K562 (cell line): ENCODE results near the gene KBTBD2. TPM values are rescaled to one million over a fixed set of nuclear protein-coding genes. Genes with fewer than 3 reads are reported as not detected.
A peak's percentile ranks its signal among the peaks of the same experiment; 100 is the strongest.

Experiments used
- BACH1 ChIP-seq: fragments of 200-800 bp; sonication (Bioruptor generic); IDR thresholded peaks from 2 replicates; pipeline ENCODE4 v1.6.1; 2016; ENCODE audit warnings: missing genetic modification characterization, missing compliant biosample characterization
- BCOR ChIP-seq: fragments of 450-650 bp; IDR thresholded peaks from 2 replicates; pipeline ENCODE4 v1.6.1; 2016
- CAMTA2 ChIP-seq: fragments of 250-450 bp; sonication (Bioruptor Pico); conservative IDR thresholded peaks from 2 replicates; pipeline ENCODE4 v1.5.1; 2022
- CCNT2 ChIP-seq: IDR thresholded peaks from 2 replicates; pipeline ENCODE4 v1.6.1; 2011; ENCODE audit warnings: borderline replicate concordance, low read depth, mild to moderate bottlenecking, moderate library complexity, mixed read lengths, low read length; ENCODE audit not compliant: insufficient read length; ENCODE audit errors: extremely low read depth
- CTCFL ChIP-seq: IDR thresholded peaks from 2 replicates; pipeline ENCODE4 v1.6.1; 2011; ENCODE audit warnings: borderline replicate concordance, low read depth, mild to moderate bottlenecking, moderate library complexity, low read length; ENCODE audit not compliant: insufficient read depth, poor library complexity, severe bottlenecking
- CXXC5 ChIP-seq: fragments of 250-450 bp; sonication (Bioruptor Pico); IDR thresholded peaks from 2 replicates; pipeline ENCODE4 v1.8.0; 2022; ENCODE audit warnings: inconsistent platforms, mild to moderate bottlenecking, moderate library complexity
- DDX20 ChIP-seq: fragments of 450-650 bp; IDR thresholded peaks from 2 replicates; pipeline ENCODE4 v1.6.1; 2016; ENCODE audit warnings: missing genetic modification characterization, low read depth, mild to moderate bottlenecking, missing compliant biosample characterization, moderate library complexity
- EP400 ChIP-seq: fragments of 450-650 bp; IDR thresholded peaks from 2 replicates; pipeline ENCODE4 v1.6.1; 2017; ENCODE audit warnings: antibody characterized with exemption, mild to moderate bottlenecking, moderate library complexity
- ESRRB ChIP-seq: fragments of 250-450 bp; sonication (Bioruptor Pico); IDR thresholded peaks from 2 replicates; pipeline ENCODE4 v1.5.0; 2020; ENCODE audit warnings: mild to moderate bottlenecking, moderate library complexity, borderline replicate concordance
- FIP1L1 ChIP-seq: fragments of 200-400 bp; formaldehyde crosslinking; IDR thresholded peaks from 2 replicates; pipeline ENCODE4 v1.6.1; 2018; ENCODE audit warnings: mild to moderate bottlenecking, low read depth, low read length; ENCODE audit not compliant: poor library complexity, severe bottlenecking
- FOXO4 ChIP-seq: fragments of 450-650 bp; formaldehyde crosslinking; IDR thresholded peaks from 2 replicates; pipeline ENCODE4 v1.4.0; 2020; ENCODE audit warnings: mild to moderate bottlenecking, moderate library complexity
- GABPB1 ChIP-seq: sonication (generic); formaldehyde crosslinking; IDR thresholded peaks from 2 replicates; pipeline ENCODE4 v1.8.0; 2022; ENCODE audit warnings: mild to moderate bottlenecking, missing genetic modification reagents
- HSF4 ChIP-seq: fragments of 250-450 bp; sonication (Bioruptor Pico); IDR thresholded peaks from 2 replicates; pipeline ENCODE4 v2.1.2; 2022; ENCODE audit warnings: mild to moderate bottlenecking, moderate library complexity, borderline replicate concordance
- MAX ChIP-seq: sonication (generic); formaldehyde crosslinking; IDR thresholded peaks from 2 replicates; pipeline ENCODE4 v1.9.0; 2022; ENCODE audit warnings: mild to moderate bottlenecking, missing genetic modification reagents
- NCOA1 ChIP-seq: fragments of 450-650 bp; IDR thresholded peaks from 2 replicates; pipeline ENCODE4 v1.6.1; 2016; ENCODE audit warnings: low read depth
- NFIC ChIP-seq: fragments of 450-650 bp; IDR thresholded peaks from 2 replicates; pipeline ENCODE4 v1.6.1; 2017; ENCODE audit warnings: mild to moderate bottlenecking, inconsistent platforms
- NFXL1 ChIP-seq: fragments of 450-650 bp; formaldehyde crosslinking; IDR thresholded peaks from 2 replicates; pipeline ENCODE4 v1.4.0; 2021; ENCODE audit warnings: mild to moderate bottlenecking
- NR3C1 ChIP-seq: sonication (generic); formaldehyde crosslinking; IDR thresholded peaks from 2 replicates; pipeline ENCODE4 v1.8.1; 2022; ENCODE audit warnings: missing genetic modification reagents
- PCBP1 ChIP-seq: fragments of 200-400 bp; formaldehyde crosslinking; IDR thresholded peaks from 2 replicates; pipeline ENCODE4 v1.6.1; 2018; ENCODE audit warnings: mild to moderate bottlenecking, low read depth, low read length; ENCODE audit not compliant: poor library complexity, severe bottlenecking
- POLR2H ChIP-seq: IDR thresholded peaks from 2 replicates; pipeline ENCODE4 v1.6.1; 2016; ENCODE audit warnings: missing genetic modification characterization, low read depth, mild to moderate bottlenecking, control low read depth, missing compliant biosample characterization, moderate library complexity
- RBFOX2 ChIP-seq: fragments of 200-400 bp; formaldehyde crosslinking; IDR thresholded peaks from 2 replicates; pipeline ENCODE4 v1.6.1; 2017; ENCODE audit warnings: low read depth, mild to moderate bottlenecking, low read length, moderate library complexity
- SLC30A9 ChIP-seq: fragments of 250-450 bp; sonication (Bioruptor Pico); IDR thresholded peaks from 2 replicates; pipeline ENCODE4 v1.8.0; 2022; ENCODE audit warnings: mild to moderate bottlenecking, moderate library complexity
- SMARCA5 ChIP-seq: fragments of 450-650 bp; IDR thresholded peaks from 2 replicates; pipeline ENCODE4 v1.6.1; 2016
- SREBF2 ChIP-seq: sonication (generic); formaldehyde crosslinking; IDR thresholded peaks from 2 replicates; pipeline ENCODE4 v1.4.0; 2020; ENCODE audit warnings: mild to moderate bottlenecking, missing genetic modification reagents
- ZBTB1 ChIP-seq: sonication (generic); formaldehyde crosslinking; IDR thresholded peaks from 2 replicates; pipeline ENCODE4 v1.8.1; 2023; ENCODE audit warnings: missing genetic modification reagents, low read depth, mild to moderate bottlenecking, borderline replicate concordance
- ZNF143 ChIP-seq: sonication (generic); formaldehyde crosslinking; IDR thresholded peaks from 2 replicates; pipeline ENCODE4 v1.9.0; 2022; ENCODE audit warnings: mild to moderate bottlenecking, missing genetic modification reagents
- ZNF212 ChIP-seq: fragments of 450-650 bp; formaldehyde crosslinking; IDR thresholded peaks from 2 replicates; pipeline ENCODE4 v1.4.0; 2020; ENCODE audit warnings: mild to moderate bottlenecking
- polyA plus RNA-seq, 8 experiments: library from polyadenylated mRNA; depleted of rRNA in 4 of 8; stranded (reverse) in 5 of 8; unstranded in 3 of 8; fragments of >200 nt; fragmentation: Nextera tagmentation in 2 of 8; fragmentation: Illumina TruSeq in 1 of 8; extraction: Ambion mirVana in 2 of 8; extraction: Trizol in 1 of 8; gene quantifications; 2 replicates each; pipeline versions ENCODE4 v1.2.1 to v1.2.3, GENCODE V29; 2011 to 2014; ENCODE audit warnings: inconsistent platforms in 1 of 8, missing spikeins in 1 of 8
- total RNA-seq, 7 experiments: library from RNA; depleted of rRNA in 6 of 7; stranded (reverse); fragments of >200 nt in 6 of 7; fragmentation: Illumina TruSeq in 2 of 7; extraction: Trizol in 2 of 7; gene quantifications; 2 replicates each; pipeline versions ENCODE4 v1.2.1 to v1.2.3, GENCODE V29; 2011 to 2021; ENCODE audit warnings: low replicate concordance in 1 of 7

KBTBD2 gene
- total and polyA plus RNA-seq, 9 of the 15 experiments (the other 6 are each of a cell fraction or from before 2014, with no cell fraction given), result 22.8 to 62.2 (median 30.8) TPM

- peak; percentile 73 for TF ChIP-seq FIP1L1
- TF ChIP-seq HSF4 (CRISPR knock-in tag), result no peak
- peak; percentile 78 for TF ChIP-seq CCNT2
- no peak for TF ChIP-seq ESRRB (CRISPR knock-in tag)
- TF ChIP-seq NFXL1 (CRISPR knock-in tag), result no peak
- TF ChIP-seq EP400, result no peak
- TF ChIP-seq PCBP1, result peak; percentile 91
- peak; percentile 65; the same call in 1 of the 2 replicates for TF ChIP-seq GABPB1 (CRISPR knock-in tag)
- no peak for TF ChIP-seq BACH1 (tag)
- TF ChIP-seq CTCFL, result peak; percentile 61
- TF ChIP-seq CXXC5, result peak; percentile 84
- TF ChIP-seq BCOR, result no peak
- TF ChIP-seq RBFOX2, result peak; percentile 94
- no peak for TF ChIP-seq DDX20 (tag)
- TF ChIP-seq SMARCA5, result no peak
- TF ChIP-seq MAX, result 0 out of 2 replicates have a peak, but pooled peaks have one; percentile 20
- TF ChIP-seq POLR2H, result no peak
- TF ChIP-seq ZBTB1 (CRISPR knock-in tag), result peak; percentile 85; the same call in 1 of the 2 replicates
- no peak for TF ChIP-seq ZNF212
- TF ChIP-seq CAMTA2 (CRISPR knock-in tag), result no peak
- no peak; the same call in 1 of the 2 replicates for TF ChIP-seq NR3C1
- peak; percentile 18; the same call in 1 of the 2 replicates for TF ChIP-seq NFIC
- no peak for TF ChIP-seq SREBF2 (CRISPR knock-in tag)
- TF ChIP-seq FOXO4 (CRISPR knock-in tag), result no peak
- TF ChIP-seq SLC30A9 (CRISPR knock-in tag), result no peak
- TF ChIP-seq ZNF143 (CRISPR knock-in tag), result no peak
- no peak for TF ChIP-seq NCOA1
Observed at GRCh38 chr7:32891043-32891799, at the start of gene KBTBD2 (continued).
